ENCODE measurements around the gene PRICKLE2. TPM values are rescaled to one million over a fixed set of nuclear protein-coding genes. Genes with fewer than 3 reads are reported as not detected.

Gene PRICKLE2
- total RNA-seq, 1 donor from 2014 or later = 37.2 TPM

- TF ChIP-seq CTCF (IDR thresholded peaks at IDR 0.05) = no peak
- no peak for DNase-seq
- H3K27me3 ChIP-seq = no peaks in the 10 kb centered on the region
- H3K36me3 ChIP-seq = no peaks in the 10 kb centered on the region
- no peak for ATAC-seq
- no peak overlapping the region for H3K4me3 ChIP-seq
- no peaks in the 10 kb centered on the region for H3K4me1 ChIP-seq
- intact Hi-C loops (cut with DNase I) = no loop called here
- no peaks in the 10 kb centered on the region for H3K9me3 ChIP-seq
- H3K27ac ChIP-seq = no peak overlapping the region
Observed at GRCh38 chr3:64138046-64138445, 87.2 kb downstream of the PRICKLE2 start.

- intact Hi-C loops (cut with DNase I) = no loop called here
- no peak overlapping the region for H3K27ac ChIP-seq
Observed at GRCh38 chr3:64134882-64135281, 90.4 kb downstream of the PRICKLE2 start.

GRCh38 chr3:64133987-64134386 is 91.3 kb downstream of the PRICKLE2 start:
- no peak overlapping the region for H3K4me3 ChIP-seq
- intact Hi-C loops (cut with DNase I) = no loop called here
- no peaks in the 10 kb centered on the region for H3K27me3 ChIP-seq
- ATAC-seq = no peak
- no peak for DNase-seq
- no peak for TF ChIP-seq CTCF (IDR thresholded peaks at IDR 0.05)
- H3K4me1 ChIP-seq = no peaks in the 10 kb centered on the region
- H3K36me3 ChIP-seq = no peaks in the 10 kb centered on the region
- no peak overlapping the region for H3K27ac ChIP-seq
- no peaks in the 10 kb centered on the region for H3K9me3 ChIP-seq

More at GRCh38 chr3:64134882-64135281, 90.4 kb downstream of the PRICKLE2 start:
- TF ChIP-seq CTCF (IDR thresholded peaks at IDR 0.05) = no peak
- Histone ChIP-seq H3K9me3 (no peaks in the 10 kb centered on the region), H3K36me3 (no peaks in the 10 kb centered on the region), H3K27me3 (no peaks in the 10 kb centered on the region), H3K4me1 (no peaks in the 10 kb centered on the region), H3K4me3 (no peak overlapping the region)
- DNase-seq (no peak), ATAC-seq (no peak)

GRCh38 chr3:64133272-64133671 is 92.0 kb downstream of the PRICKLE2 start:
- no peak for TF ChIP-seq CTCF (IDR thresholded peaks at IDR 0.05)
- no peaks in the 10 kb centered on the region for H3K4me1 ChIP-seq
- no peak overlapping the region for H3K27ac ChIP-seq
- intact Hi-C loops (cut with DNase I) = no loop called here
- no peaks in the 10 kb centered on the region for H3K9me3 ChIP-seq
- ATAC-seq (no peak), DNase-seq (no peak)
- H3K27me3 ChIP-seq = no peaks in the 10 kb centered on the region
- H3K4me3 ChIP-seq = no peak overlapping the region
- H3K36me3 ChIP-seq = no peaks in the 10 kb centered on the region

GRCh38 chr3:64131725-64132469 is 93.4 kb downstream of the PRICKLE2 start:
- Histone ChIP-seq H3K36me3 (no peaks in the 10 kb centered on the region), H3K27me3 (no peaks in the 10 kb centered on the region), H3K9me3 (no peaks in the 10 kb centered on the region), H3K27ac (no peak overlapping the region), H3K4me1 (no peaks in the 10 kb centered on the region), H3K4me3 (no peak overlapping the region)
- intact Hi-C loops (cut with DNase I) = no loop called here
- ATAC-seq = no peak
- DNase-seq = no peak
- TF ChIP-seq CTCF (IDR thresholded peaks at IDR 0.05) = no peak
